CD4-positive, alpha-beta T cell treated with Interleukin-15 for 4 hours (primary cell): ENCODE measurements around the gene FGF14.

Source experiments
- DNase-seq: peaks from one replicate; pipeline ENCODE4 v3.0.0-alpha.2; 2020; ENCODE audit warnings: low spot score

FGF14 gene

GRCh38 chr13:102367836-102368235 lies 34.0 kb downstream of the FGF14 start:
- no peak for DNase-seq

- no peak for DNase-seq
Observed at GRCh38 chr13:102361113-102361512, 40.7 kb downstream of the FGF14 start.

- no peak for DNase-seq
Observed at GRCh38 chr13:102359264-102359663, 42.6 kb downstream of the FGF14 start.

GRCh38 chr13:102355251-102355650 lies 46.6 kb downstream of the FGF14 start:
- no peak for DNase-seq

GRCh38 chr13:102354011-102354410 lies 47.8 kb downstream of the FGF14 start:
- DNase-seq: no peak

- DNase-seq: no peak
Observed at GRCh38 chr13:102351521-102351920, 50.3 kb downstream of the FGF14 start.

GRCh38 chr13:102347490-102347889 lies 54.4 kb downstream of the FGF14 start:
- no peak for DNase-seq

- no peak for DNase-seq
Observed at GRCh38 chr13:102346769-102347168, 55.1 kb downstream of the FGF14 start.

GRCh38 chr13:102344410-102344809 lies 57.4 kb downstream of the FGF14 start:
- DNase-seq: no peak

GRCh38 chr13:102333320-102334198 lies 68.3 kb downstream of the FGF14 start:
- DNase-seq: no peak

GRCh38 chr13:102328909-102329308 lies 72.9 kb downstream of the FGF14 start:
- DNase-seq: no peak

- DNase-seq: no peak
Observed at GRCh38 chr13:102327119-102327617, 74.7 kb downstream of the FGF14 start.

- DNase-seq: no peak
Observed at GRCh38 chr13:102326381-102327118, 75.3 kb downstream of the FGF14 start.

- DNase-seq: no peak
Observed at GRCh38 chr13:102325321-102325720, 76.5 kb downstream of the FGF14 start.

GRCh38 chr13:102323505-102323904 lies 78.3 kb downstream of the FGF14 start:
- DNase-seq: no peak

- no peak for DNase-seq
Observed at GRCh38 chr13:102323012-102323411, 78.8 kb downstream of the FGF14 start.

GRCh38 chr13:102322211-102322610 lies 79.6 kb downstream of the FGF14 start:
- no peak for DNase-seq

- no peak for DNase-seq
Observed at GRCh38 chr13:102318233-102318632, 83.6 kb downstream of the FGF14 start.

- no peak for DNase-seq
Observed at GRCh38 chr13:102317593-102317992, 84.3 kb downstream of the FGF14 start.

- no peak for DNase-seq
Observed at GRCh38 chr13:102316732-102317131, 85.1 kb downstream of the FGF14 start.

- no peak for DNase-seq
Observed at GRCh38 chr13:102312841-102313240, 89.0 kb downstream of the FGF14 start.

- no peak for DNase-seq
Observed at GRCh38 chr13:102311901-102312300, 89.9 kb downstream of the FGF14 start.

GRCh38 chr13:102311419-102311796 lies 90.4 kb downstream of the FGF14 start:
- no peak for DNase-seq
